Endothelial cell of umbilical vein (primary cell): Measurements from ENCODE around the gene ZNF428. TPM values are rescaled to one million over a fixed set of nuclear protein-coding genes. Genes with fewer than 3 reads are reported as not detected.

Source experiments
- BruUV-seq: library from RNA; stranded (reverse); fragments of 400-500 nt; replicated peaks from 2 replicates; lab custom pipeline; 2021; lab: Mats Ljungman, UMichigan
- CTCF ChIA-PET: fragments of 300-600, 350-600 bp; sonication (Branson Sonifier 250); formaldehyde crosslinking; loops from one replicate; lab custom pipeline; 2021; ENCODE audit warnings: antibody characterized with exemption, inconsistent platforms; lab: Charles Lee
- POLR2A ChIA-PET: fragments of 300-600, 350-600 bp; sonication (Branson Sonifier 250); formaldehyde crosslinking; loops from one replicate; lab custom pipeline; 2021; ENCODE audit warnings: antibody characterized with exemption, inconsistent platforms; lab: Charles Lee
- DNase-seq: peaks from one replicate; pipeline ENCODE4 v3.0.0-alpha.2; 2011; ENCODE audit warnings: low read depth, low spot score
- FAIRE-seq: peaks from 2 replicates; lab custom pipeline; 2011; peaks lifted over from hg19 to GRCh38; lab: Jason Lieb, UNC
- H2AFZ ChIP-seq: 2 replicates; pipeline ENCODE4 v1.6.0; 2012; ENCODE audit warnings: low read depth, low read length, control low read depth, inconsistent platforms
- H3K27ac ChIP-seq: 2 replicates; pipeline ENCODE4 v1.5.1; 2011; ENCODE audit warnings: low read depth, mild to moderate bottlenecking, control low read depth, low read length, moderate library complexity; ENCODE audit not compliant: insufficient read depth
- H3K27me3 ChIP-seq, 2 experiments: 2 replicates each; pipeline versions ENCODE4 v1.6.0 to v1.6.1; 2011; ENCODE audit warnings: low read length in 2 of 2, mixed read lengths in 1 of 2; ENCODE audit not compliant: control insufficient read depth in 2 of 2, insufficient read depth in 2 of 2
- H3K36me3 ChIP-seq, 2 experiments: 2 replicates in 1 of 2; 3 replicates in 1 of 2; pipeline ENCODE4 v1.5.1; 2011; ENCODE audit warnings: low read length in 2 of 2, mild to moderate bottlenecking in 1 of 2, moderate library complexity in 1 of 2; ENCODE audit not compliant: control insufficient read depth in 2 of 2, insufficient read depth in 2 of 2; ENCODE audit errors: extremely low read depth in 1 of 2
- H3K4me1 ChIP-seq: 3 replicates; pipeline ENCODE4 v1.5.1; 2011; ENCODE audit warnings: mild to moderate bottlenecking, low read length; ENCODE audit not compliant: control insufficient read depth, insufficient read depth; ENCODE audit errors: extremely low read depth
- H3K4me2 ChIP-seq: 2 replicates; pipeline ENCODE4 v1.6.1; 2011; ENCODE audit warnings: low read length, control low read depth, mixed read lengths; ENCODE audit not compliant: insufficient read depth
- H3K4me3 ChIP-seq, 3 experiments: fragments of 200-600 bp in 1 of 3; sonication (generic), shearing (Covaris generic) in 1 of 3; replicated peaks in 1 of 3; 2 replicates each; pipeline ENCODE4 v1.5.1; 2011 to 2016; ENCODE audit warnings: control low read depth in 3 of 3, low read length in 3 of 3, mild to moderate bottlenecking in 2 of 3, inconsistent platforms in 1 of 3, low read depth in 1 of 3, moderate library complexity in 1 of 3; ENCODE audit not compliant: insufficient read depth in 1 of 3
- H3K79me2 ChIP-seq: 2 replicates; pipeline ENCODE4 v1.6.0; 2012; ENCODE audit warnings: low read length, inconsistent platforms; ENCODE audit not compliant: control insufficient read depth, insufficient read depth
- H3K9ac ChIP-seq: replicated peaks from 2 replicates; pipeline ENCODE3; 2011; ENCODE audit warnings: low read length, control low read depth; ENCODE audit not compliant: insufficient read depth; ENCODE audit errors: extremely low read depth
- H3K9me1 ChIP-seq: replicated peaks from 3 replicates; pipeline ENCODE4 v1.6.0; 2011; ENCODE audit warnings: mild to moderate bottlenecking, low read length; ENCODE audit not compliant: control insufficient read depth, insufficient read depth; ENCODE audit errors: extremely low read depth
- H3K9me3 ChIP-seq: replicated peaks from 2 replicates; pipeline ENCODE4 v1.5.1; 2012; ENCODE audit warnings: low read length, inconsistent platforms; ENCODE audit not compliant: control insufficient read depth, insufficient read depth
- H4K20me1 ChIP-seq: replicated peaks from 2 replicates; pipeline ENCODE3; 2011; ENCODE audit warnings: mild to moderate bottlenecking, low read length; ENCODE audit not compliant: control insufficient read depth, insufficient read depth; ENCODE audit errors: extremely low read depth
- CTCF ChIP-seq, 2 donors: IDR thresholded peaks; 1 replicate in 1 of 2; 2 replicates in 1 of 2; pipeline ENCODE4 v1.5.1; 2011; ENCODE audit warnings: low read length in 2 of 2, mild to moderate bottlenecking in 2 of 2, moderate library complexity in 2 of 2, control low read depth in 1 of 2, inconsistent platforms in 1 of 2, low read depth in 1 of 2; ENCODE audit not compliant: insufficient read depth in 1 of 2; ENCODE audit errors: extremely low read depth in 1 of 2
- EZH2 ChIP-seq: IDR thresholded peaks from 2 replicates; pipeline ENCODE4 v1.6.1; 2012; ENCODE audit warnings: borderline replicate concordance, low read depth, mild to moderate bottlenecking, moderate library complexity, low read length, inconsistent platforms; ENCODE audit not compliant: severe bottlenecking
- FOS ChIP-seq: IDR thresholded peaks from 2 replicates; pipeline ENCODE4 v1.6.1; 2011; ENCODE audit warnings: mild to moderate bottlenecking, low read length, moderate library complexity, borderline replicate concordance; ENCODE audit not compliant: insufficient read depth
- GATA2 ChIP-seq: IDR thresholded peaks from 2 replicates; pipeline ENCODE4 v1.7.0; 2011; ENCODE audit warnings: low read depth, mild to moderate bottlenecking, moderate library complexity, mixed read lengths, low read length; ENCODE audit not compliant: insufficient read length, insufficient read depth
- JUN ChIP-seq: IDR thresholded peaks from 2 replicates; pipeline ENCODE4 v1.6.1; 2011; ENCODE audit warnings: borderline replicate concordance, low read depth; ENCODE audit not compliant: insufficient read length, insufficient read depth
- MAX ChIP-seq: IDR thresholded peaks from 2 replicates; pipeline ENCODE4 v1.6.1; 2011; ENCODE audit not compliant: insufficient read depth, insufficient read length
- MYC ChIP-seq: IDR thresholded peaks from one replicate; pipeline ENCODE4 v1.6.1; 2011; ENCODE audit warnings: mild to moderate bottlenecking, low read depth, low read length
- POLR2A ChIP-seq: IDR thresholded peaks from 2 replicates; pipeline ENCODE4 v1.6.1; 2012; ENCODE audit warnings: low read depth, mild to moderate bottlenecking, control low read depth, low read length
- POLR2AphosphoS5 ChIP-seq: IDR thresholded peaks from 2 replicates; pipeline ENCODE4 v1.6.1; 2012; ENCODE audit warnings: low read depth, mild to moderate bottlenecking, control low read depth, low read length, moderate library complexity; ENCODE audit not compliant: insufficient read depth
- dilution Hi-C: fragments of 300-500 bp; cut with MboI; formaldehyde crosslinking; loops from one replicate; pipeline ENCODE4 v1.15.0; 2019; ENCODE audit warnings: low sequenced_read_pairs; ENCODE audit not compliant: extremely low pct_ligation_motif_present
- intact Hi-C: fragments of 100-400 bp; cut with micrococcal nuclease; formaldehyde crosslinking; loops from one replicate; pipeline ENCODE4 v1.10.0; 2022
- polyA plus RNA-seq, 4 experiments: library from polyadenylated mRNA; depleted of rRNA in 3 of 4; stranded (reverse) in 3 of 4; unstranded in 1 of 4; fragments of >200 nt; gene quantifications; 2 replicates each; pipeline versions ENCODE4 v1.2.1 to v1.2.3, GENCODE V29; 2011 to 2012; ENCODE audit warnings: missing spikeins in 1 of 4
- total RNA-seq: library from RNA; stranded (reverse); gene quantifications from 2 replicates; pipeline ENCODE4 v1.2.3, GENCODE V29; 2021

Gene ZNF428
- total and polyA plus RNA-seq, 2 donors (not counting 3 experiments of a cell fraction or from before 2014, with no cell fraction given), result 29.2 to 56.2 TPM

DNA sequence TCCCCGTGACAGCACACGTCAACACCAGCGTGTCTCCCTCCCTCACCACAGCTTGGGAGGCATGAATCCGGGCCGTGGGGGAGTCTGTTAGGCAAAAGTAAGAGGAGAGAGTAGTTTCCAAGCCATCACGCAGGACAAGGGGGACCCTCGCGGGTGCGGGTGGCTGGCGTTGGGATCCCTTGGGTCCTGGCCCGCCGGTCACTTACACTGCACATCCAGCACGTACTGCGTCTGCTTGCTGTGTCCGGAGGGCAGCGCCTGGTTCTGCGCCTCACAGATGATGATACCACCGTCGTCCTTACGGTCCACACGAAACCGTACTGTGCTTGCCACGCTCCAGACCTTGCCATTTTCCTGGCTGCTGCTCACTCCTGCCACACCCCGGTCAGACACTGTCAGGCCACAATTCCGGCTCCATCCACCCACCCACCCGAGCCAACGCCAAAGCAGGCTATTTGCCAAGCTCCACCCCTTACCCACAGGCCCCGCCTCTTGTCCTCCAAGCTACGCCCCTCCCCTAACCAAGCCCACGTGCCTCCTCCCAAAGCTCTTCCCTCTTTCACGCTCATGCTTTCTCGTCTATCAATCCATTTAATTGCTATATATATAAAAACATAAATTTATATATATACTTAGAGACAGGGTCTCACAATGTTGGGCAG, 6.6 kb upstream of the ZNF428 start:
- Histone ChIP-seq H3K4me3 (no peak overlapping the region), H2AFZ (no peak overlapping the region), H3K36me3 (no peaks in the 10 kb centered on the region), H3K9me1 (no peaks in the 10 kb centered on the region), H3K9ac (no peak overlapping the region), H3K4me1 (no peaks in the 10 kb centered on the region), H4K20me1 (no peaks in the 10 kb centered on the region), H3K27me3 (no peaks in the 10 kb centered on the region), H3K79me2 (no peaks in the 10 kb centered on the region), H3K4me2 (no peak overlapping the region), H3K27ac (no peak overlapping the region), H3K9me3 (no peaks in the 10 kb centered on the region)
- dilution Hi-C loops, result no loop called here
- intact Hi-C loops, result no loop called here
- FAIRE-seq, result no peak
- no peak for DNase-seq
- ChIA-PET CTCF (interaction anchor here (0.6 kb wide), 1 partner anchor 9 kb away, joined by 3 read pairs; no protein-coding TSS in a partner anchor), POLR2A (no interaction called here)
- TF ChIP-seq JUN (no peak), POLR2AphosphoS5 (no peak), CTCF (IDR thresholded peaks at IDR 0.05; ENCODE audit: extremely low read depth in 1 of 2, insufficient read depth in 1 of 2, low read depth in 1 of 2, low read length in 2 of 2) (no peak), MAX (no peak), FOS (no peak), POLR2A (no peak), EZH2 (no peak), GATA2 (no peak), MYC (no peak)
- BruUV-seq, result no TSS peak
